Ramos (cell line): ENCODE measurements around the gene EHD4.

Experiments
- in situ Hi-C: fragments of 300-500 bp; cut with MboI; formaldehyde crosslinking; loops from one replicate; pipeline ENCODE4 v1.14.3; 2022; ENCODE audit warnings: low sequenced_read_pairs; ENCODE audit not compliant: unreplicated experiment

EHD4 gene

DNA sequence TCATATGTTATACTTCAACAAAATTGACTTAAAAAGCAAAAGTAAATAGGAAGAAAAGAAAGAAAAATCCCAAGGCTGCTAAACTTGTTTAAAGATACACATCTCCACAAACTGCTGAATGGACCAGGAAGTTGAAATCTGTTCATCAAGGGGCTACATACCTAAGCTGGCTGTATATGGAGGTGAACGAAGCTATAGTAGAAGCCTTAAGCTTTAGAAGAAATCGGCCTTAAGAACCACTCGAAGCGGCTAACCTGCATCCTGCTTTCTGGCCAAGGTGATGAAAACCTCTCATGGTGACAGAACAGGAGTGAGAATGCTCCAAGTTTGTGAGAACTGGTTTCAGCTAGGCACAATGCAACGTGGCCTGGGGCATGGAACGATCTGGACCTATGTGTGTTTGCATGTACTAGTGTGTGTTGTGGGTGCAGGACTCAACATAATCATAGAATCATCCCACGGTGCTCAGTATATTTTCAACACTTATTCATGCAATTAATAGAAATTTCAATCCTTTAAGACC is 47.2 kb downstream of the EHD4 start:
- in situ Hi-C loops = no loop called here

DNA sequence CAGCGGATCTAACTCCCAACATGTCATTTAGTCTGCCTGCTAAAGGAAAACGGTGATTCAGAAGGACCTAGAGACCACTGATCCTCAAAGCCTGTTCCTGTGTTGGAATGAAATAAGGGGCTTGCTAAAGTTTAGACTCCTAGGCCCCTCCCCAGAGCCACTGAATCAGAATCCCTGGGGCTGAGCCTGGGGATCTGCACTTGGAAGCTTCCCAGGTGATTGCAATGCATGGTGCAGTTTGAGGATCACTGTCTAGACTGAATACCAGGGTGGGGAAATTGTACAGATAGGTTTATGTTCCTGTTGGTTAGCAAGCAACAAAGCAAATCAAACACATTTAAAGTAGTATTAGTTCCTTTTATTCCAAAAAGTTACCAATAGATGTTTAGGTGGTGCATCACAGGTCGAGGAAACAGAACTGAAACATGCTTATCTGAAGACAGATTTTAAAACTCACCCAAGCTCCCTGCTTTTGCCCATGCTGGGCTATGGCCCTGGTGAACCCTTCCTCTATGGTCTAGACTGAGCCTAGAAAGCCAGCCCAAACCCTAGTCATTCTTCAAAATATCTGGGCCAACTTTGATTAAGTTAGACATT is 48.9 kb downstream of the EHD4 start:
- in situ Hi-C loops = no loop called here

DNA sequence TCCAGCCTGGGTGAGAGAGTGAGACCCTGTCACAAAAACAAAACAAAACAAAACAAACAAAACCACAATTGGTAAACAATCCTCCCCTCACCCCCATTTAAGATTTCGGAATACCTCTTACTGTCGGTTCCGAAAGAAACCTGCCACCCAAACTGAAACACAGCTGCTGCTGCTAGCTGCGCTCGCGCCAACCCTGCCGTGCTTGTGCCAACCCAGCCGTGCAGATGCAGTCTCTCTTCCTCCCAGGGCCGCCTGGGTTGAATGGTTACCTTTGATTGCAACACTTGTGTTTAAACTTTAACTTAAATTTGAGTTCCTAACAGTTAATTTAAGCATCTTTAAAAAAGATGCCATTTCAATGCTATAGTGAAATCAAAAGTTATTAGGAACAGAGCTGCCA is 50.0 kb downstream of the EHD4 start:
- in situ Hi-C loops = no loop called here

DNA sequence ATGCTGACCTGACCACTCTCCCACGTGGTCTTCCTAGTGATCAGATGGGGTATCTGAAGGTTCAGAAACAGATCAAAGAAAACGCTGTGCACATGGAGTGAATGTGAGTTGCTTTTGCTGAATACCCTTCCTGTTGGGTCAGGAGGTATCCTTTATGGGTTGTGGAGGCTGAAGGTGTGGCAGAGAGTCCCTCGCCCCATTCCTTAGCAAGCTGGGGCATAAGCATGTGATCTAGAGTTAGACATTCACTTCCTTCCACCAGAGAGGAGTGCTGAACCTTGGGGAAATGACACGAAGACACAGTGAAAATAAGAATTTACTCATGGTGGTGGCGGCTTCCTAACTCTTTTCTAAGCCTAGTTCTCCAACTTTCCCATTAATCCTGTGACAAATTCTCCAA is 50.7 kb downstream of the EHD4 start:
- in situ Hi-C loops = no loop called here

DNA sequence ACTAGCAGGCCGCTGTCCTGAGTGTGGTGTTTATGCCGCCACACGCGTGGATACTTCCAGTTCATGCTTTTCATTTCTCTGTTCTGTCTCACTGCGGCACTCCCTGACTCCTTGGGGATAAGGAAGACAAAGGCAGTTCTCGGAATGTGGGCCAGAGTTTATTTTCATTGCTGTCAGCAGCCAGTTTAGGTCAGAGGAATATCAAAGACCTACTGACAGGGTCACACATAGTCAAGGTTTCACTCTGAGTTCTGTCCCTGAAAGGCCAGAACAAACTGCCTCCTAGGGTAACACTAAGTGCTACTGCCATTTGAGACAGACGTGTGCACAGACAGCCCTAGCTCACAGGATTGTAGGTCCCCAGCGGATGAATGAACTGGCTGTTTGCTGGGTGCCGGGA is 51.2 kb downstream of the EHD4 start:
- in situ Hi-C loops = no loop called here

DNA sequence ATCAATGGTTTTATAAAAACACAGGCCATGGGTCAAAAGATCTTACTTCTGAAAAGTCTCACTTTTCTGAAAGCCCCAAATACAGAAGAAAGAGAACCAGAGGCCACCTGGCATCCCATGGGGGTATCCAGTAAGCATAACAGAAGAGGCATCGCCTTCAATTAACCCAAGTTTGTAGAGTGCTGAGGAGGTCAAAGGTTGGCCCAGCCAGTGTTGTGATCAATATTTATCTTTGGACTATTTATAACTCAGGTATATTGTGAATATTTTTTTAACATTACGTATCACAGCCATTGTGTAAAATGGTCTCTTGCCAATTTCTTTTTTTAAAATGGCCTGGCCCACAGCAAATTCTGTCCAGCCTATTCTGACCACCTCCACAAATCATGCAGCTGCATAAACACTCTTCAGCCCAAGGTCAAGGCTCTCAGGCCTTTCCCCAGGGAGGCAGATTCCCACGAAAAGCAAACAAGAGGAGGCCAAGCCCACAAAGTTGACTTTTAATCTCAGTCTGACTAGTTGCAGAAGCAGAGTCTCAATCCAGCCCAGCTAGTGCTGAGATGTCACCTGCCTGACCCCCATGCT is 52.3 kb downstream of the EHD4 start:
- in situ Hi-C loops = no loop called here

DNA sequence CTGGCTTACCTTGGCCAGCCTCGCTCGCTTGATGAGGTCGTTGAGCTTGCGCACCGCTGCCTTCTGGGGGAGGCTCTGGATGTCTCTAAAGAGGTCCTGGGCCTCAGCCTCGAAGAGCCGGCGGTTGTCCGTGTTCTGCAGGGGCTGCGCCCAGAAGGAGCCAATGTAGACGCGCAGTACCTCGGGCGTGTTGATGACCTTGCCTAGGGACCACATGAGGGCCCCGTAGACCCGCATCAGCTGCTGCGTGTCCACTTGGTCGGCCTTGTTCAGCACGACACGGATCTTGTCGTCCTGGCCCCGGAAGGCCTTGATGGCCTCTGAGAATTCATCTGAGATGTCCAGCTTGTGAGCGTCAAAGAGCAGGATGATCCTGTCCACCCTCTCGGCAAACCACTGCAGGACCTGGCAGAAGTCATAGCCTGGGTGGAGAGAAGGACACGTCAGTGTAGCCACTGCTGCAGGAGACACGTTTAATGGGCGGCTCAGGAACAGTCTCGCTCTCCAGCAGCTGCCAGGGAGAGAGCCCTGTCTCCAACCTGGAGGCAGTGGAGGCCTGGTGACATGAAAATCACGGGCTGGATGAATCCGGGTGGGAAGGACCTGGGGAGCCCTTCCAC is 53.0 kb downstream of the EHD4 start:
- in situ Hi-C loops = no loop called here

DNA sequence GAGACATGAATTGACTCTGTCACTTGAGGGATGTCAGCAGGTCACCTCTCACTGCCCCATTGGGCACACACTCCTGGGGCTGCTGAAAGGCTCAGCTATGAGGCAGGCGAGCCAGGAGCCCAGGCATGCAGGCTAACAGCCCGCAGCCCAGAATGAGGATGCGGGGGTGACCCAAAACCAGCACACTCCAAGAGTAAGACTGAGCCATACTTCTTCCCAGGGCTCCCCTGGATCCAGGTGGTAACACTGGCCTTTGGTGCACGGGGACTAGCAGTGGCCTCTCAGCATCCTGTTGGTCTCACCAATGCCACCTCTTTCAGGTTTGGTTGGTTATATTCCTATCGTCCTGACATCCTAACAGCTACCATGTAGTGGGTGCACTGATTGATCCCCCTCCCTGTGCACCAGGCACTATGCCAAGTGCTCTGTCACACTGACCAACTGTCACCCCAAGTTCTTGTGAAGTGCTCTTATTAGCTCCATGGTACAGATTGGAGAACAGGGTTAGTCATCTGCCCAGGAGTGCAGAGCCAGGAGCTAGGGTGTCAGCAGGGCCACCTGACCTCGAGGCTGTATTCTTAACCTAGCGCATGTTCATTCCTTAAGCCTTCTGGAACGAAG is 53.7 kb downstream of the EHD4 start:
- in situ Hi-C loops = no loop called here

DNA sequence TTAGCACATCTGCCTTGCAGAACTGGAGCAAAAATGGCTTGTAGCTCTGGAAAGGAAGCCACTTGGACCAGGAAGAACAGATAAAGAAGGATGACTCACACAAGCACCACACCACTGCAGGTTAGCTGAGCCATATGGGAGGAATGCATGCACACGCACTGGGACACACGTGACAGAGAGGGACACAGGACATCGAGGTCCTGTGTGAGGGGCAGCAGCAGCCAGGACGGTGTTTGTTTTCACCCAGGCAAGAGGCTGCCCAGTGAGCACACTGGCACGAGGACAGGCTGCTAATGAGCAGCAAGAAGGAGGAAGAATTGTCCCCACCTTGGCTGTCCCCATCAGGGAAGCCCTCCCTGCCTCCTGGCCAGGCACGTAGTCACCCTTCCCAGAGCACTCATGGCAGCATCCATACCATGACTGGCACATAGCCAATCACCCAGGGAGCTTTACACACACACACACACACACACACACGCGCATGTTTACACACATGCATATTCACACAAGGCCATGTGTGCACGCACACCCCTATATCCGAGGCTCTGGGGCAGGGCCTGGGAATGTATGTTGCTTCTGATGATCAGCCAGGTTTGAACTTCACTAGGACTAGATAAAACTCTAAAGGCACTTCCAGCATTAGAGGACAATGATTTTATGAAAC is 54.5 kb downstream of the EHD4 start:
- in situ Hi-C loops = no loop called here

DNA sequence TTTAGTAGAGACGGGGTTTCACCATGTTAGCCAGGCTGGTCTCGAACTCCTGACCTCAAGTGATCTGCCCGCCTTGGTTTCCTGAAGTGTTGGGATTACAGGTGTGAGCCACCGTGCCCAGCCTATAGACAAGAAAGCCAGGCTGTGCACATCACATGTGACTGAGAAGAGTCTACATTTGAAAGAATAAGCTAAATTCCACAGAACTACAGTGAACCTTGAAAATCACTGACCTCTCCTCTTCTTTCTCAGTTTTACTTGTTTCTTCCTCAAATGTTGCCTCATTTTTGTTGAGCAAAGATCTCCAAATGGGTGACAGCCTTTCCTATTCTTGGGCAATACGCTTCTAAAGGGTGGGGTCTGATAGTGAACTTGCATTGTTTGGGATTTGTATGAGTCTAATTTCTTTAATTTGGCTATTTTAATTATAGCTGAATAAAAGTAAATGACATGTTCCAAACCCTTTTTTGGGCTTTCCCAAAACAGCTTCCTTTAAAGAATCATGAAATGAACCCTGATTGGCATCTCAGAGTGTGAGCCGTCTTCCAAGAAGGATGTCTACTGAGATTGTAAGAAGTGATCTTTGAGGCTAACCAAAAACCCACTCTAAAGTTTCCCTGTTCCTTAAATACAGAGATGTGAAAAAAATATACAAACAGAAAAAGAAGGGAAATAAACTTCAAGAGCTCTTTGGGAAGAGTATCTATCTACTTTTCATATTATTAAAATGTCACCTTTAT is 56.9 kb downstream of the EHD4 start:
- in situ Hi-C loops = no loop called here

DNA sequence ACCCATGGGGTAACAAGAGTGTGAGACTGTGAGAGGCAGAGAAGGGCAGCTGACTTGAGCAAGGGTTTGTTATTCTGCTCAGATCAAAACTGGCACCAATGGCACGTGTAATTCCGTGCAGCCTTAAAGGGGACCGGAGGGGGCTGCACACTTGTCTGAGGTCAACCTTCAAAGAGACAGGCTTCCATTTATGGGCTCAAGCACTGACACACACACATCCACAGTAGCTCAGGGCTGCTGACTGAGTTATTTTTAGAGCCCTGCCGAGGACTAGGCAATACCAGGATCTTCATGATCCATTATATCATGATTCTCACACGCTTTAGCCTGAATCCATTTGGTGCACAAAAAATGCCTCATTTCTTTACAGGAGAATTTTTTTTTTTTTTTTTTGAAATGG is 57.9 kb downstream of the EHD4 start:
- in situ Hi-C loops = no loop called here

DNA sequence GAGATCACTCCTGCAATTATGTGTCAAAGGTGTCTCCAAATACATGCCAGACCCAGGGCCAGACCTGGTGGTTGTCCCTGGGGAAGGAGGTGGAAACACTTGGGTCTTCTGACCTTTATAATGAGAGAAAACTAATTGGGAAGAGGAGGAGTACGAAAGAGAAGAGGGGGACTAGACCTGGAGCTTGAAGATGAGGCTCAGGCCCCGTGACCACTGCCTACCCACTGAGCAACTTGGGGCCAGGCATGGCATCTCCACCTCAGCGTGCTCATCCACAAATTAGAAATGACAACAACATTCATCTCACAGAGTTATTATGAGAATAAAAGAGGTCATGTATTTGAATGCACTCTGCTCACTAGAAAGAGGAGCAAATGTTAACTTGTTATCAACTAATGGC is 59.1 kb downstream of the EHD4 start:
- in situ Hi-C loops = no loop called here

DNA sequence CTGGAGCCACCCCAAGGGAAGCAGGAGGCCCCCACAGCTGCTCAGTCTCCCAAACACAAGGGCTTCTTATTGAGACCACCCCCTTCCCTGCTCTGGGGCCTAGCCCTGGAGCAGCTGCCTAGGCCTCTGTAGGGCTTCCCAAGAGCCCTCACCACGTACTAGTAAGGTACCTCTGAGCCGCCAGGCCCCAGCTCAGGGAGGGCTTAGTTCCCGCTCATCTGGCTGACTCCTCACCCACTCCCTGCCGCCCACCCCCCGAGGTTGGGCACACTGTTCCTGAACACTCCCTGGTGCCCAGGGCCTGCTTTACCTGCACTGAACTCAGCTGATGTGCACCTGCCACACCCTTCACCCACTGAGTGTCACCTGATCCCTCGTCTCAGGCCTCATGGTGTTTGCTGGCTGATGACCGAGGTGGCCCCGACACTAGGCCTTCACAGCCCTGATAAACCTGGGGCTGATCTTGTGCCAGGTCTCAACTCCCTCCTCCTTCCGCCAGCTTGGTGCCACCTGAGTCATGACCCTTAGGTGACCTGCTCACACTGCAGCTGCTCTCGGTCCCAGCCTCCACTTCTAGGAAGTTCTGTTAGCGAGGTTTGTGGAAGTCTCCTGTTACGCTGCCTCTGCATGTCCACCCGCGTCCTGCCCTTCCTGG is 60.5 kb downstream of the EHD4 start:
- in situ Hi-C loops = no loop called here

DNA sequence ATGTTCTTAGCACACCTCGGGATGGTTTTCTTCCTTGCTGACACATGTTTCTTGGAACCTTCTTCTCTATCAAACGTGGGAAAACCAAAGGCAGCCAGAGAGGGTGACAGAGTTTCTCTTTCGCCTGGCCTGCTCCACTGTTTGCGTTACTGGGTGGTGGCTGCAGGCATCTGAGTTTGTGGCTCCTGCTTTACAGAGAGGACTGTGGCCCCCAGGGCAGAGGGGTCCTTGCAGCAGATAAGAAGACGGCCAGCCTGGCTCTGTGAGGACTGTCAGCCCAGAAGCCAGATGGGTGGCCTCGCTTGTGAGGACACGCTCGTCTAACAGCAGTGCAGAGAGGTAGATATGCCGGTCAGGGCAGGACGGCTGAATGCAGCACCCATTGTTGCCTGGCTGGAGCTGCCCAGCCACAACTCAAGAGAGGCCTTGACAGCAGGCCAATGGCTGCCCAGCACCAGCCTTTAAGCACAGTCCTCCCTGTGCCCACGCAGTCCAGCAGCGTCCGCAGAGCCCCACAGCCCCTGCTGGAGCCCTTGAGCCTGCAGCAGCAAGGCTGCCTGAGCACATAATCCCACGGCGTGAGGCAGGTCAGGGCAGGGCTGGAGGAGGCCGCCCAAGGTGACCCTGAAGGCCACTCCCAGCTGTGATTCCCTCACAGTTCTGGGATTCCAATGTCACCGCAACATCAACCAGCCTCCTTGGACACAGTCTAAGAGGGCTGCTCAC is 63.5 kb downstream of the EHD4 start:
- in situ Hi-C loops = no loop called here

DNA sequence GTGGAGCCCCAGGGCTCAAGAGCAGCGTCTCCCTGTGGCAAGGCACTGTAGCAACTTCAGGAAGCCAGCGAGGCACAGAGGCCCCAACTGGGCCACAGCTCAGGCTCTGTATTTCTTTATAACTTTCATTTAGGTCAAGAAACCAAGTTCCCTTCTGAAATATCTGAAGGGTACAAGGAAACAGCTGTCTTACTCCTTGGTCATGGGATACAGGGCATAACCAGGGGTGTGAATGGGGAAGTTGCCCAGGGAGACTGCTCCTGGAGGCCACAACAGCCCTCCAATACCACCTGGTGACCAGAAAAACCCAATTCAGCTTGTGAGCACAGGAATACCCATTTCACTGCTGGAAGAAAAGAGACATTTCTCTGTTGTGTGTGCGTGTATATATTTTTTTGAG is 65.2 kb downstream of the EHD4 start:
- in situ Hi-C loops = no loop called here

DNA sequence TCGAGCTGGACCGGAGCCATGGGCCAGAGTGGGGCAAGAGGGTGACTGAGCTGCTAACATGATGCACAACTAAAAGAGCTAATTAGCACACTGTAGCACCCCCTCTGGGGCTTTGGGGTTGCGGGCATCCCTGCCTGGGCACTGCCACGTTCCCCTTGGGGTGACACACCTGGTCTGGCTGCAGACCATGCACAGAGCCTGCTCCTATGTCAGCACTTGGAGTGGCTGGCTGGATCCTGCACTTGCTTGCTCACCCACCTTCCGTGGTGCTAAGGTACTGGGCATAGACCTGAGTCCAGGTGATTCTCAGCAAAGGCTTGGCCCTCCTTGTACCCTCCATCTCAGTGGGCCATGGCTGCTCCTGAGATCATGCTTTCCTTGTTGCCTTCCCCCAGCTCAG is 65.7 kb downstream of the EHD4 start:
- in situ Hi-C loops = no loop called here

DNA sequence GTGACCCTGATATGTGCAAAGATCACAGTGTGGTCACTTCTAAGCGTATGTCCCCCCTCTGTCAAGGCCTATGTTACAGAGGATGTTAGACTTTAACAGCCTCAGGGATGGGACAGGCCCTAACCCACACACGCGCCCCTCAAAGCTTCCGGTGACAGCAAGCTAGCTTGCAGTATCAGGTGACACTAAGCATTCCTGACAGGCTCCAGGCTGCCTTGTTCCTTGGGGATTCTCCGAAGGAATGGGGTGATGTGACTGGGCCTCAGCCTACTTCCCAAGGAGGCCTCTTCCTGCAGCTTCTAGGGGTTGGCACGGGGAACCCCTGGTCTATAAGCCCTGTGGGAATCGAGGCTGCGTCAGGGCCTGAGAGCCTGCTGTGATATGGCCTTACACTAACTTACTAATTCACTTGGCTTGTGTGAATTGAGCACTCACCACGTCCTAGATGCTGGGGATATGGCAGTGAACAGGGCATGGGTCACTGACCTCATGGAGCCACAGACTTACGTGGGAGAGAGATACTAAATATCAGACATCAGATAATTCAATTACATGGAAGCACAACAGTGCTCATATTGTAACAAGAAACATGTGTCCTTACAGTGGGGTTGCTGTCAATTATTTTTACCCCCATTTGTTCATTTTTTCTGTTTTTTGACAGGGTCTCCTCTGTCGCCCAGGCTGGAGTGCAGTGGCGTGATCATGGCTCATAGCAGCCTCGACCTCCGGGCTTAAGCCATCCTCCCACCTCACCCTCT is 67.1 kb downstream of the EHD4 start:
- in situ Hi-C loops = no loop called here

DNA sequence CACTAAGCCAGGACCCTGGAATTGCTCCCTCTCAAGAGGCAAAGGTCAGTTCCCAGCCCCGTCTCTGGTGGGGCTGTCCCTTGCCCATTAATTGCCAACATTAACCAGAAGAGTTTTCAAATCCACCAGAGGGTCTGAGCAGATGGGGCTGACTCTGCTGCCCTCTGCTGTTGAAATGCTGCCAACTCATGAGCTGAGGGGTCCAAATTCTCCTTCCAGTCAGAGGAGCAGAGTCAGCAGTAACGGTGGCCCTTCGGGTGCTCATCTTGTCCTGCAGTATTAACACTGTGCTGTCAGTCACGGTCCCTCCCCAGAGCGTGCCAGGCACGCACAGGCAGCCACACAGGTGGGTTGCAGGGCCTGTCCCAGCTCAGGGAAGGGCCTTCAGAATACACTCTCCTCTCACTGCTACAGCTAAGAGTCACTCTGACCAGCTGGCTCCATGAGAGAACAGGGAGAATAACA is 67.8 kb downstream of the EHD4 start:
- in situ Hi-C loops = no loop called here
